PC-3 (cell line): ENCODE measurements around the gene LONP1.

ENCODE experiments used
- CTCF ChIP-seq: fragments of 300-600 bp; sonication (generic); conservative IDR thresholded peaks from 2 replicates; pipeline ENCODE4 v1.5.1; 2017; ENCODE audit warnings: antibody characterized with exemption, low read depth, mild to moderate bottlenecking, low read length
- EZH2 ChIP-seq: fragments of 300-600 bp; sonication (generic); IDR thresholded peaks from one replicate; pipeline ENCODE4 v1.6.1; 2017; ENCODE audit warnings: antibody characterized with exemption, mild to moderate bottlenecking, low read length; ENCODE audit not compliant: unreplicated experiment
- EZH2phosphoT487 ChIP-seq: fragments of 300-600 bp; sonication (generic); IDR thresholded peaks from 2 replicates; pipeline ENCODE4 v1.6.1; 2018; ENCODE audit warnings: mild to moderate bottlenecking, antibody characterized with exemption, low read length, borderline replicate concordance

GRCh38 chr19:5696196-5697021 lies 23.5 kb downstream of the LONP1 start:
- TF ChIP-seq CTCF (no peak), EZH2phosphoT487 (no peak), EZH2 (no peak)
